Uterus (tissue), 4 donors: ENCODE measurements around the gene TOX2. TPM values are rescaled to one million over a fixed set of nuclear protein-coding genes. Genes with fewer than 3 reads are reported as not detected.

Source experiments
- DNase-seq, 2 donors: peaks; one replicate each; pipeline ENCODE4 v3.0.0-alpha.2; 2019 to 2020
- H3K27ac ChIP-seq, 2 donors: fragments of 200-600 bp; sonication (generic); 1 replicate in 1 of 2; 2 replicates in 1 of 2; pipeline ENCODE4 v1.5.1; 2016 to 2018
- H3K27me3 ChIP-seq, 2 donors: fragments of 200-600 bp; sonication (generic); one replicate each; pipeline ENCODE4 v1.5.1; 2018 to 2019; ENCODE audit warnings: control low read depth in 1 of 2
- H3K36me3 ChIP-seq, 2 donors: fragments of 200-600 bp; sonication (generic); one replicate each; pipeline ENCODE4 v1.5.1; 2019; ENCODE audit warnings: control low read depth in 1 of 2
- H3K4me1 ChIP-seq, 2 donors: fragments of 200-600 bp; sonication (generic); one replicate each; pipeline ENCODE4 v1.5.1; 2018 to 2019; ENCODE audit warnings: control low read depth in 1 of 2
- H3K4me3 ChIP-seq, 2 donors: fragments of 200-600 bp; sonication (generic); 1 replicate in 1 of 2; 2 replicates in 1 of 2; pipeline ENCODE4 v1.5.1; 2018 to 2019; ENCODE audit warnings: mild to moderate bottlenecking in 1 of 2
- H3K9me3 ChIP-seq, 2 donors: fragments of 200-600 bp; sonication (generic); one replicate each; pipeline ENCODE4 v1.5.1; 2019; ENCODE audit warnings: control low read depth in 1 of 2
- CTCF ChIP-seq, 4 experiments: fragments of 200-600 bp in 2 of 4; fragments of 450-650 bp in 2 of 4; sonication (generic) in 2 of 4; IDR thresholded peaks; one replicate each; pipeline ENCODE4 v1.5.1; 2016 to 2019; ENCODE audit warnings: antibody characterized with exemption in 4 of 4, mild to moderate bottlenecking in 2 of 4, moderate library complexity in 1 of 4
- POLR2A ChIP-seq, 2 donors: fragments of 450-650 bp; IDR thresholded peaks; one replicate each; pipeline ENCODE4 v1.6.1; 2016; ENCODE audit warnings: antibody characterized with exemption in 2 of 2, mild to moderate bottlenecking in 1 of 2, moderate library complexity in 1 of 2
- intact Hi-C: fragments of 100-400 bp; cut with DNase I; formaldehyde crosslinking; loops from one replicate; pipeline ENCODE4 v1.15.1; 2023; ENCODE audit warnings: low total_unique reads
- total RNA-seq, 4 donors: library from RNA; depleted of rRNA in 3 of 4; stranded (reverse); fragments of >200 nt in 3 of 4; gene quantifications; one replicate each; pipeline versions ENCODE4 v1.1.0 to v1.2.4, GENCODE V29; 2014 to 2023
- donor health status: DM: yes; HTN: yes; CAD: no.

The TOX2 gene
- total RNA-seq, 4 donors from 2014 or later, result 0.26 to 4.8 (median 0.28) TPM; not detected in 1

- no peak overlapping the region for H3K4me3 ChIP-seq
- intact Hi-C loops, result no loop called here
- TF ChIP-seq CTCF (IDR thresholded peaks at IDR 0.05) (no peak), POLR2A (IDR thresholded peaks at IDR 0.05) (no peak)
- H3K36me3 ChIP-seq, result no peaks in the 10 kb centered on the region
- no peaks in the 10 kb centered on the region for H3K9me3 ChIP-seq
- H3K27me3 ChIP-seq, result no peaks in the 10 kb centered on the region
- H3K4me1 ChIP-seq, result no peaks in the 10 kb centered on the region
- no peak for DNase-seq
- no peak overlapping the region for H3K27ac ChIP-seq
These were observed 59.2 kb downstream of the TOX2 start for GRCh38 chr20:43973671-43974450.

GRCh38 chr20:43974695-43975094 lies 60.0 kb downstream of the TOX2 start:
- H3K9me3 ChIP-seq, result no peaks in the 10 kb centered on the region
- no peaks in the 10 kb centered on the region for H3K4me1 ChIP-seq
- TF ChIP-seq POLR2A (IDR thresholded peaks at IDR 0.05) (no peak), CTCF (IDR thresholded peaks at IDR 0.05) (no peak)
- no peak overlapping the region for H3K4me3 ChIP-seq
- H3K27me3 ChIP-seq, result no peaks in the 10 kb centered on the region
- intact Hi-C loops, result no loop called here
- H3K27ac ChIP-seq, result no peak overlapping the region
- H3K36me3 ChIP-seq, result no peaks in the 10 kb centered on the region
- DNase-seq, result no peak

GRCh38 chr20:43975096-43975768 lies 60.6 kb downstream of the TOX2 start:
- H3K27me3 ChIP-seq, result no peaks in the 10 kb centered on the region
- H3K4me1 ChIP-seq, result no peaks in the 10 kb centered on the region
- no peak overlapping the region for H3K27ac ChIP-seq
- H3K9me3 ChIP-seq, result no peaks in the 10 kb centered on the region
- no peak for TF ChIP-seq CTCF (IDR thresholded peaks at IDR 0.05)
- TF ChIP-seq POLR2A (IDR thresholded peaks at IDR 0.05), result no peak
- DNase-seq, result no peak
- intact Hi-C loops, result no loop called here
- no peaks in the 10 kb centered on the region for H3K36me3 ChIP-seq
- no peak overlapping the region for H3K4me3 ChIP-seq

GRCh38 chr20:43976547-43976946 lies 61.9 kb downstream of the TOX2 start:
- no peak for TF ChIP-seq POLR2A (IDR thresholded peaks at IDR 0.05)
- TF ChIP-seq CTCF (IDR thresholded peaks at IDR 0.05), result no peak
- Histone ChIP-seq H3K36me3 (no peaks in the 10 kb centered on the region), H3K27ac (no peak overlapping the region), H3K9me3 (no peaks in the 10 kb centered on the region), H3K4me3 (no peak overlapping the region), H3K27me3 (no peaks in the 10 kb centered on the region), H3K4me1 (no peaks in the 10 kb centered on the region)
- intact Hi-C loops, result no loop called here
- DNase-seq, result no peak

- Histone ChIP-seq H3K27me3 (no peaks in the 10 kb centered on the region), H3K36me3 (no peaks in the 10 kb centered on the region), H3K4me3 (no peak overlapping the region), H3K4me1 (no peaks in the 10 kb centered on the region), H3K27ac (no peak overlapping the region), H3K9me3 (no peaks in the 10 kb centered on the region)
- intact Hi-C loops, result no loop called here
- TF ChIP-seq CTCF (IDR thresholded peaks at IDR 0.05) (no peak), POLR2A (IDR thresholded peaks at IDR 0.05) (no peak)
- DNase-seq, result no peak
These were observed 62.6 kb downstream of the TOX2 start for GRCh38 chr20:43977252-43977651.
